K562 (cell line): ENCODE results near the gene LSM4. TPM values are rescaled to one million over a fixed set of nuclear protein-coding genes. Genes with fewer than 3 reads are reported as not detected.

ENCODE experiments used
- ARID1B ChIP-seq: fragments of 450-650 bp; IDR thresholded peaks from 2 replicates; pipeline ENCODE4 v1.6.1; 2016; ENCODE audit warnings: antibody characterized with exemption, mild to moderate bottlenecking, inconsistent platforms
- ATF1 ChIP-seq, 2 experiments: fragments of 450-650 bp in 1 of 2; IDR thresholded peaks; 2 replicates each; pipeline ENCODE4 v1.6.1; 2016; ENCODE audit warnings: missing compliant biosample characterization in 1 of 2, missing genetic modification characterization in 1 of 2
- ETV6 ChIP-seq, 3 experiments: fragments of 150-350 bp in 1 of 3; sonication (generic) in 1 of 3; formaldehyde crosslinking in 1 of 3; IDR thresholded peaks; 2 replicates each; pipeline versions ENCODE4 v1.6.1 to v1.8.0; 2014 to 2022; ENCODE audit warnings: borderline replicate concordance in 2 of 3, low read depth in 2 of 3, antibody characterized with exemption in 1 of 3, low read length in 1 of 3, mild to moderate bottlenecking in 1 of 3, missing genetic modification reagents in 1 of 3
- KDM1A ChIP-seq, 2 experiments: fragments of 450-650 bp; IDR thresholded peaks; 2 replicates each; pipeline ENCODE4 v1.6.1; 2016; ENCODE audit warnings: mild to moderate bottlenecking in 2 of 2
- MYNN ChIP-seq, 2 experiments: sonication (generic); formaldehyde crosslinking in 1 of 2; IDR thresholded peaks; 2 replicates each; pipeline versions ENCODE4 v1.5.0 to v1.6.1; 2016 to 2020; ENCODE audit warnings: antibody characterized with exemption in 1 of 2, missing genetic modification reagents in 1 of 2
- NBN ChIP-seq: fragments of 450-650 bp; IDR thresholded peaks from 2 replicates; pipeline ENCODE4 v1.6.1; 2016; ENCODE audit warnings: low read depth, mild to moderate bottlenecking
- PTTG1 ChIP-seq: fragments of 450-650 bp; IDR thresholded peaks from 2 replicates; pipeline ENCODE4 v1.6.1; 2016; ENCODE audit warnings: low read depth, mild to moderate bottlenecking, missing genetic modification characterization, missing compliant biosample characterization
- SIN3B ChIP-seq: fragments of 450-650 bp; IDR thresholded peaks from 2 replicates; pipeline ENCODE4 v1.6.1; 2017; ENCODE audit warnings: low read depth, mild to moderate bottlenecking, moderate library complexity
- SMARCC2 ChIP-seq: fragments of 450-650 bp; IDR thresholded peaks from 2 replicates; pipeline ENCODE4 v1.6.1; 2017; ENCODE audit warnings: antibody characterized with exemption, moderate library complexity, mild to moderate bottlenecking, low read depth
- ZBTB7A ChIP-seq: IDR thresholded peaks from 2 replicates; pipeline ENCODE4 v1.6.1; 2011; ENCODE audit warnings: low read depth, mild to moderate bottlenecking, low read length, moderate library complexity, borderline replicate concordance; ENCODE audit not compliant: control insufficient read depth
- ZNF668 ChIP-seq: fragments of 250-450 bp; sonication (Bioruptor Pico); IDR thresholded peaks from 2 replicates; pipeline ENCODE4 v1.8.0; 2022; ENCODE audit warnings: mild to moderate bottlenecking, inconsistent platforms
- ZNF764 ChIP-seq: fragments of 250-450 bp; sonication (Bioruptor Pico); IDR thresholded peaks from 2 replicates; pipeline ENCODE4 v1.4.0; 2020; ENCODE audit warnings: low read depth, mild to moderate bottlenecking, moderate library complexity
- ZSCAN29 ChIP-seq: fragments of 450-650 bp; IDR thresholded peaks from 2 replicates; pipeline ENCODE4 v1.6.1; 2017
- polyA plus RNA-seq, 8 experiments: library from polyadenylated mRNA; depleted of rRNA in 4 of 8; stranded (reverse) in 5 of 8; unstranded in 3 of 8; fragments of >200 nt; fragmentation: Nextera tagmentation in 2 of 8; fragmentation: Illumina TruSeq in 1 of 8; extraction: Ambion mirVana in 2 of 8; extraction: Trizol in 1 of 8; gene quantifications; 2 replicates each; pipeline versions ENCODE4 v1.2.1 to v1.2.3, GENCODE V29; 2011 to 2014; ENCODE audit warnings: inconsistent platforms in 1 of 8, missing spikeins in 1 of 8
- total RNA-seq, 7 experiments: library from RNA; depleted of rRNA in 6 of 7; stranded (reverse); fragments of >200 nt in 6 of 7; fragmentation: Illumina TruSeq in 2 of 7; extraction: Trizol in 2 of 7; gene quantifications; 2 replicates each; pipeline versions ENCODE4 v1.2.1 to v1.2.3, GENCODE V29; 2011 to 2021; ENCODE audit warnings: low replicate concordance in 1 of 7
- TF ChIP-seq, protein P1 (sequence below): fragments of 250-450 bp; sonication (Bioruptor Pico); IDR thresholded peaks from 2 replicates; pipeline ENCODE4 v1.4.0; 2020
- TF ChIP-seq, protein P2 (sequence below): fragments of 250-450 bp; sonication (Bioruptor Pico); IDR thresholded peaks from 2 replicates; pipeline ENCODE4 v1.5.0; 2020; ENCODE audit warnings: mild to moderate bottlenecking
- TF ChIP-seq, protein P3 (sequence below): fragments of 250-450 bp; sonication (Bioruptor Pico); IDR thresholded peaks from 2 replicates; pipeline ENCODE4 v1.8.0; 2021; ENCODE audit warnings: moderate library complexity, mild to moderate bottlenecking, inconsistent platforms
- TF ChIP-seq, protein P4 (sequence below): fragments of 250-450 bp; sonication (Bioruptor Pico); IDR thresholded peaks from 2 replicates; pipeline ENCODE4 v1.8.0; 2021; ENCODE audit warnings: moderate library complexity, mild to moderate bottlenecking, inconsistent platforms

Gene LSM4
- total and polyA plus RNA-seq, 9 of the 15 experiments (the other 6 are each of a cell fraction or from before 2014, with no cell fraction given) = 11.9 to 763 (median 202) TPM

DNA sequence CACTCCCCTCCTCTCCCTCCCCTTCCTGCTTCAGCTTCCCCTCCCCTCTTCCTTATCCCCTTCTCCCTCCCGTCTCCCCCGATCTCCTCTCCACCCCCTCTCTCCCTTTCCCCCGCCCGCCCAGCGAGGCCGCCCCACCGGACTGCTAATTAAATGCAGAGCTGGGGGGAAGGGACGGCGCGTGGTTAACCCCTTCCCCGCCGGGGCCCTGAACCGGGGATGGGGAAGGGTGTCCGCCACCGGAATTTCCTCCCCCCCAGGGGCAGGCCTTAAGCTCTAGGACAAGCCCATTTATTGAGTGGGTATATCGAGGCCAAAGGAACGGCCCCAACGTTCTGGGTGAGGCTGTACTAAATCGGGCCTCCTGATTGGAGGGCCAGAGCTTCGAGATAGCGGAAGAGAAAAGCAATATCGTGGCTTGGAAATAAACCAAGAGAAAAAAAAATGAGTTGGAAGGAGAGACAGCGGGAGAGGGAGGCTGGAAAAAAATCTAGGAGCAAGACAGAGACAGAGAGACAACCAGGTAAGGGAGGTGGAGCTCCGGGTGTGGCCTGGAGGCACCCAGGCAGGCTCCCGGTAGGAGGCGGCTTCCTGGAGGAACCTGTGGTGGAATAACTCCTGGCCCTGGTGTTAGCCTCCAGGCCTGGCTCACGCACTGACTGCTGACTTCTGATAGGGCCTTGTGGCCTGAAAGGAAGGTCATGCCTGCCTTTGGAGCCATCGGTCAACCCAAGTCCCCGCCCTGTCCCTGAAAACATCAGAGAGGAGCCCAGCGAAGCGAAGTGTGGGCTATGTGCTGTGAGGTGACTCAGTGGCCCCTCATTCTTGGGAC, 29.9 kb downstream of the LSM4 start (continued):
- TF ChIP-seq ZBTB7A = peak; percentile 74; the same call in 1 of the 2 replicates
- no peak for TF ChIP-seq ZNF668 (CRISPR knock-in tag)
- peak; percentile 92 to 94 for TF ChIP-seq KDM1A (IDR thresholded peaks at IDR 0.05)
- TF ChIP-seq ZNF764 = no peak
- TF ChIP-seq, protein P1, sequence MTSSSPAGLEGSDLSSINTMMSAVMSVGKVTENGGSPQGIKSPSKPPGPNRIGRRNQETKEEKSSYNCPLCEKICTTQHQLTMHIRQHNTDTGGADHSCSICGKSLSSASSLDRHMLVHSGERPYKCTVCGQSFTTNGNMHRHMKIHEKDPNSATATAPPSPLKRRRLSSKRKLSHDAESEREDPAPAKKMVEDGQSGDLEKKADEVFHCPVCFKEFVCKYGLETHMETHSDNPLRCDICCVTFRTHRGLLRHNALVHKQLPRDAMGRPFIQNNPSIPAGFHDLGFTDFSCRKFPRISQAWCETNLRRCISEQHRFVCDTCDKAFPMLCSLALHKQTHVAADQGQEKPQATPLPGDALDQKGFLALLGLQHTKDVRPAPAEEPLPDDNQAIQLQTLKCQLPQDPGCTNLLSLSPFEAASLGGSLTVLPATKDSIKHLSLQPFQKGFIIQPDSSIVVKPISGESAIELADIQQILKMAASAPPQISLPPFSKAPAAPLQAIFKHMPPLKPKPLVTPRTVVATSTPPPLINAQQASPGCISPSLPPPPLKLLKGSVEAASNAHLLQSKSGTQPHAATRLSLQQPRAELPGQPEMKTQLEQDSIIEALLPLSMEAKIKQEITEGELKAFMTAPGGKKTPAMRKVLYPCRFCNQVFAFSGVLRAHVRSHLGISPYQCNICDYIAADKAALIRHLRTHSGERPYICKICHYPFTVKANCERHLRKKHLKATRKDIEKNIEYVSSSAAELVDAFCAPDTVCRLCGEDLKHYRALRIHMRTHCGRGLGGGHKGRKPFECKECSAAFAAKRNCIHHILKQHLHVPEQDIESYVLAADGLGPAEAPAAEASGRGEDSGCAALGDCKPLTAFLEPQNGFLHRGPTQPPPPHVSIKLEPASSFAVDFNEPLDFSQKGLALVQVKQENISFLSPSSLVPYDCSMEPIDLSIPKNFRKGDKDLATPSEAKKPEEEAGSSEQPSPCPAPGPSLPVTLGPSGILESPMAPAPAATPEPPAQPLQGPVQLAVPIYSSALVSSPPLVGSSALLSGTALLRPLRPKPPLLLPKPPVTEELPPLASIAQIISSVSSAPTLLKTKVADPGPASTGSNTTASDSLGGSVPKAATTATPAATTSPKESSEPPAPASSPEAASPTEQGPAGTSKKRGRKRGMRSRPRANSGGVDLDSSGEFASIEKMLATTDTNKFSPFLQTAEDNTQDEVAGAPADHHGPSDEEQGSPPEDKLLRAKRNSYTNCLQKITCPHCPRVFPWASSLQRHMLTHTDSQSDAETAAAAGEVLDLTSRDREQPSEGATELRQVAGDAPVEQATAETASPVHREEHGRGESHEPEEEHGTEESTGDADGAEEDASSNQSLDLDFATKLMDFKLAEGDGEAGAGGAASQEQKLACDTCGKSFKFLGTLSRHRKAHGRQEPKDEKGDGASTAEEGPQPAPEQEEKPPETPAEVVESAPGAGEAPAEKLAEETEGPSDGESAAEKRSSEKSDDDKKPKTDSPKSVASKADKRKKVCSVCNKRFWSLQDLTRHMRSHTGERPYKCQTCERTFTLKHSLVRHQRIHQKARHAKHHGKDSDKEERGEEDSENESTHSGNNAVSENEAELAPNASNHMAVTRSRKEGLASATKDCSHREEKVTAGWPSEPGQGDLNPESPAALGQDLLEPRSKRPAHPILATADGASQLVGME (CRISPR knock-in tag) = no peak
- TF ChIP-seq, protein P2, sequence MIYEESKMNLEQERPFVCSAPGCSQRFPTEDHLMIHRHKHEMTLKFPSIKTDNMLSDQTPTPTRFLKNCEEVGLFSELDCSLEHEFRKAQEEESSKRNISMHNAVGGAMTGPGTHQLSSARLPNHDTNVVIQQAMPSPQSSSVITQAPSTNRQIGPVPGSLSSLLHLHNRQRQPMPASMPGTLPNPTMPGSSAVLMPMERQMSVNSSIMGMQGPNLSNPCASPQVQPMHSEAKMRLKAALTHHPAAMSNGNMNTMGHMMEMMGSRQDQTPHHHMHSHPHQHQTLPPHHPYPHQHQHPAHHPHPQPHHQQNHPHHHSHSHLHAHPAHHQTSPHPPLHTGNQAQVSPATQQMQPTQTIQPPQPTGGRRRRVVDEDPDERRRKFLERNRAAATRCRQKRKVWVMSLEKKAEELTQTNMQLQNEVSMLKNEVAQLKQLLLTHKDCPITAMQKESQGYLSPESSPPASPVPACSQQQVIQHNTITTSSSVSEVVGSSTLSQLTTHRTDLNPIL (CRISPR knock-in tag) = no peak
- no peak for TF ChIP-seq ETV6 (IDR thresholded peaks at IDR 0.05; ENCODE audit: borderline replicate concordance in 1 of 2, low read depth in 2 of 2, low read length in 1 of 2)
- no peak for TF ChIP-seq ETV6 (CRISPR knock-in tag; IDR thresholded peaks at IDR 0.05; ENCODE audit: borderline replicate concordance)
- TF ChIP-seq, protein P3, sequence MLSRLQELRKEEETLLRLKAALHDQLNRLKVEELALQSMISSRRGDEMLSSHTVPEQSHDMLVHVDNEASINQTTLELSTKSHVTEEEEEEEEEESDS = no peak
- TF ChIP-seq SIN3B = no peak
- TF ChIP-seq MYNN (IDR thresholded peaks at IDR 0.05) = 0 out of 2 replicates have a peak, but pooled peaks have one; percentile 36
- no peak for TF ChIP-seq MYNN (CRISPR knock-in tag; IDR thresholded peaks at IDR 0.05)
- TF ChIP-seq ZSCAN29 = peak; percentile 31
- TF ChIP-seq, protein P4, sequence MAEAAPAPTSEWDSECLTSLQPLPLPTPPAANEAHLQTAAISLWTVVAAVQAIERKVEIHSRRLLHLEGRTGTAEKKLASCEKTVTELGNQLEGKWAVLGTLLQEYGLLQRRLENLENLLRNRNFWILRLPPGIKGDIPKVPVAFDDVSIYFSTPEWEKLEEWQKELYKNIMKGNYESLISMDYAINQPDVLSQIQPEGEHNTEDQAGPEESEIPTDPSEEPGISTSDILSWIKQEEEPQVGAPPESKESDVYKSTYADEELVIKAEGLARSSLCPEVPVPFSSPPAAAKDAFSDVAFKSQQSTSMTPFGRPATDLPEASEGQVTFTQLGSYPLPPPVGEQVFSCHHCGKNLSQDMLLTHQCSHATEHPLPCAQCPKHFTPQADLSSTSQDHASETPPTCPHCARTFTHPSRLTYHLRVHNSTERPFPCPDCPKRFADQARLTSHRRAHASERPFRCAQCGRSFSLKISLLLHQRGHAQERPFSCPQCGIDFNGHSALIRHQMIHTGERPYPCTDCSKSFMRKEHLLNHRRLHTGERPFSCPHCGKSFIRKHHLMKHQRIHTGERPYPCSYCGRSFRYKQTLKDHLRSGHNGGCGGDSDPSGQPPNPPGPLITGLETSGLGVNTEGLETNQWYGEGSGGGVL (CRISPR knock-in tag) = no peak
- TF ChIP-seq NBN = peak; percentile 58; the same call in 1 of the 2 replicates
- no peak for TF ChIP-seq SMARCC2
- TF ChIP-seq ATF1 (CRISPR knock-in tag; IDR thresholded peaks at IDR 0.05) = no peak
- TF ChIP-seq ATF1 (tag; IDR thresholded peaks at IDR 0.05) = 0 out of 2 replicates have a peak, but pooled peaks have one; percentile 3
- peak; percentile 49 for TF ChIP-seq ARID1B
- TF ChIP-seq PTTG1 = no peak
